Measurements from ENCODE around the gene CHODL.

The CHODL gene

GRCh38 chr21:18294100-18294499 lies 49.5 kb downstream of the CHODL start:
- DNase-seq = no peak

GRCh38 chr21:18298228-18298627 lies 53.6 kb downstream of the CHODL start:
- DNase-seq = no peak

All from stimulated activated naive CD4-positive, alpha-beta T cell (primary cell).